ENCODE results near the gene PKD1L1. TPM values are rescaled to one million over a fixed set of nuclear protein-coding genes. Genes with fewer than 3 reads are reported as not detected.

The PKD1L1 gene
- polyA plus RNA-seq, 1 donor from 2014 or later = 2.0 TPM

DNA sequence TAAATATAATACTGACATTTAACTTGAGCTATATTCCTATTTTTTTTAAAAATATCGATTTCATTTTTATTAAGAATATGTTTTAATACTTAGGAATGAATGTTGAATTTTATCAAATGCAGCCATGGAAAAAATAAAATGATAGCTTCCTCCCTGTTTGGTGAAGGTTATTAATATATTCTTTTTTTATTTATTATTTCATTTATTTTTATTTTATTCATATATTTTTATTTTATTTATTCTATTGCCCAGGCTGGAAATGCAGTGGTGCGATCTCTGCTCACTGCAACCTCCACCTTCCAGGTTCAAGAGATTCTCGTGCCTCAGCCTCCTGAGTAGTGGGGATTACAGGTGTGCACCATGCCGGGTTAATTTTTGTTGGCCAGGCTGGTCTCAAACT lies 160.2 kb downstream of the PKD1L1 start:
- no peak overlapping the region for H3K27ac ChIP-seq (ENCODE audit: low read length)
- H3K4me2 ChIP-seq (ENCODE audit: low read length) = no peak overlapping the region
- no peak overlapping the region for H3K9ac ChIP-seq (ENCODE audit: low read length)
- H3K9me2 ChIP-seq (ENCODE audit: insufficient read depth, low read length) = no peaks in the 10 kb centered on the region
- H3K4me3 ChIP-seq (ENCODE audit: low read length) = no peak overlapping the region
- H3K9me3 ChIP-seq (ENCODE audit: low read length) = no peaks in the 10 kb centered on the region
- TF ChIP-seq POLR2AphosphoS5 (IDR thresholded peaks at IDR 0.05) = no peak
- no peak for TF ChIP-seq RAD21 (conservative IDR thresholded peaks at IDR 0.05)
- TF ChIP-seq REST (IDR thresholded peaks at IDR 0.05; ENCODE audit: borderline replicate concordance) = no peak
- TF ChIP-seq TAF1 (IDR thresholded peaks at IDR 0.05; ENCODE audit: low read depth) = no peak
- no peak for TF ChIP-seq MXI1 (conservative IDR thresholded peaks at IDR 0.05; ENCODE audit: poor library complexity, severe bottlenecking)
- no peaks in the 10 kb centered on the region for H3K36me3 ChIP-seq (ENCODE audit: insufficient read depth, low read length)
- no peaks in the 10 kb centered on the region for H3K27me3 ChIP-seq (ENCODE audit: insufficient read depth, low read depth, low read length)
- no peaks in the 10 kb centered on the region for H3K79me2 ChIP-seq (replicated peaks; ENCODE audit: insufficient read depth, low read length)
- H3F3A ChIP-seq (ENCODE audit: insufficient read depth, low read length, poor library complexity, severe bottlenecking) = no peaks in the 10 kb centered on the region
- H2AFZ ChIP-seq (ENCODE audit: low read depth, low read length) = no peak overlapping the region
- H4K20me1 ChIP-seq (ENCODE audit: insufficient read depth) = no peaks in the 10 kb centered on the region

DNA sequence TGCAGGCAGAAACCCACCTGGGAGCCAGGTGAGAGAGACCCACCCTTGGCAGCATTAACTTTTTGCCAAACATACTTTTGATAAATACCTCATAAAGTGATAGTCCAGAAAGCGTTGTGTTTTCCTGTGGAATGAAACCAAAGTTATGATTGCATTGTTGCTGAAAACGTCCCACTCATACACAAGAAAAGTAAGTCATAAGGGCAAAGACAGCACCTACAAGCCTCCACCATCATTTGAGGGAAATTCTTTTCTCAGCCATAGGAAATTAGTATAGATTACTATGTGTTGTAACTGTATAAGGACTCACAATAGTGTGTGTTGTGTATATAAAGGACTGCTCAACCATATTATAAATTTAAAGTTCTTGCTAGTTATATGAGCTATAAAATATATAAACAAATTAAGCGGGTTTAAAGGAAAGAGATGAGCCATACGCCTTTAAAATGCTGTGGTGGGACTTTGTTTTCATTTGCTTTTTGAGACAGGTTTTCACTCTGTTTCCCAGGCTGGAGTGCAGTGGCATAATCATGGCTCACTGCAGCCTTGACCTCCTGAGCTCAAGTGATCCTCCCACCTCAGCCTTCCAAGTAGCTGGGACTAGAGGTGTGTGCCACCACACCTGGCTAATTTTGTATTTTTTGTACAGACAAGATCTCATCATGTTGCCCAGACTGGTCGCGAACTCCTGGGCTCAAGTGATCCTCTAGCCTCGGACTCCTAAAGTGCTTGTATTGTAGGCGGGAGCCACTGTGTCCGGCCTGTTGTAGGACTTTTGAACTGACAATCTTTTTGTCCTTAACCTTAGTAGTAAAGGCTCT lies 160.8 kb downstream of the PKD1L1 start:
- no peaks in the 10 kb centered on the region for H3K9me2 ChIP-seq (ENCODE audit: insufficient read depth, low read length)
- H2AFZ ChIP-seq (ENCODE audit: low read depth, low read length) = no peak overlapping the region
- no peaks in the 10 kb centered on the region for H3K79me2 ChIP-seq (replicated peaks; ENCODE audit: insufficient read depth, low read length)
- TF ChIP-seq REST (IDR thresholded peaks at IDR 0.05; ENCODE audit: borderline replicate concordance) = no peak
- no peak for TF ChIP-seq RAD21 (conservative IDR thresholded peaks at IDR 0.05)
- TF ChIP-seq EP300 (conservative IDR thresholded peaks at IDR 0.05; ENCODE audit: poor library complexity, severe bottlenecking) = no peak
- TF ChIP-seq TAF1 (IDR thresholded peaks at IDR 0.05; ENCODE audit: low read depth) = no peak
- H3K36me3 ChIP-seq (ENCODE audit: insufficient read depth, low read length) = no peaks in the 10 kb centered on the region
- no peak overlapping the region for H3K4me2 ChIP-seq (ENCODE audit: low read length)
- H3K4me3 ChIP-seq (ENCODE audit: low read length) = no peak overlapping the region
- H3K9ac ChIP-seq (ENCODE audit: low read length) = no peak overlapping the region
- H4K20me1 ChIP-seq (ENCODE audit: insufficient read depth) = no peaks in the 10 kb centered on the region
- no peaks in the 10 kb centered on the region for H3K9me3 ChIP-seq (ENCODE audit: low read length)
- no peak overlapping the region for H3K27ac ChIP-seq (ENCODE audit: low read length)
- no peaks in the 10 kb centered on the region for H3K27me3 ChIP-seq (ENCODE audit: insufficient read depth, low read depth, low read length)
- no peaks in the 10 kb centered on the region for H3F3A ChIP-seq (ENCODE audit: insufficient read depth, low read length, poor library complexity, severe bottlenecking)

All from neural cell (in vitro differentiated cells).